Prostate gland (tissue), 2 donors: Measurements from ENCODE around the gene GPR84. TPM values are rescaled to one million over a fixed set of nuclear protein-coding genes. Genes with fewer than 3 reads are reported as not detected.

Experiments used
- DNase-seq: peaks from one replicate; pipeline ENCODE4 v3.0.0-alpha.2; 2019; ENCODE audit warnings: low spot score
- H3K27ac ChIP-seq, 2 donors: fragments of 200-600 bp; sonication (generic); 2 replicates each; pipeline ENCODE4 v1.5.1; 2017 to 2019
- H3K27me3 ChIP-seq: fragments of 200-600 bp; sonication (generic); replicated peaks from 2 replicates; pipeline ENCODE4 v1.5.1; 2019; ENCODE audit not compliant: insufficient read depth
- H3K36me3 ChIP-seq, 2 donors: fragments of 200-600 bp; sonication (generic); 1 replicate in 1 of 2; 2 replicates in 1 of 2; pipeline versions ENCODE4 v1.5.1 to v1.8.1; 2017 to 2019
- H3K4me1 ChIP-seq: fragments of 200-600 bp; sonication (generic); replicated peaks from 2 replicates; pipeline ENCODE4 v1.5.1; 2019
- H3K4me3 ChIP-seq, 2 donors: fragments of 200-600 bp; sonication (generic); 2 replicates each; pipeline ENCODE4 v1.5.1; 2017 to 2019
- H3K9me3 ChIP-seq: fragments of 200-600 bp; sonication (generic); 2 replicates; pipeline ENCODE4 v1.5.1; 2017
- POLR2A ChIP-seq: fragments of 450-650 bp; IDR thresholded peaks from one replicate; pipeline ENCODE4 v1.6.1; 2016; ENCODE audit warnings: antibody characterized with exemption, mild to moderate bottlenecking
- POLR2AphosphoS5 ChIP-seq: sonication (generic); formaldehyde crosslinking; IDR thresholded peaks from one replicate; pipeline ENCODE4 v1.6.1; 2017; ENCODE audit warnings: antibody characterized with exemption
- WGBS: methylation state at CpG from one replicate; pipeline ENCODE4 v1.1.5; 2018; 5-methylcytosine and 5-hydroxymethylcytosine counted together
- intact Hi-C: fragments of 100-400 bp; cut with DNase I; formaldehyde crosslinking; loops from one replicate; pipeline ENCODE4 v1.14.2; 2022
- total RNA-seq, 2 donors: library from RNA; depleted of rRNA; stranded (reverse); fragments of >200 nt; gene quantifications; one replicate each; pipeline ENCODE4 v1.1.0, GENCODE V29; 2016
- TF ChIP-seq, protein P1 (sequence below), 4 experiments: fragments of 200-600 bp in 2 of 4; fragments of 450-650 bp in 2 of 4; sonication (generic) in 2 of 4; IDR thresholded peaks; 1 replicate in 3 of 4; 2 replicates in 1 of 4; pipeline ENCODE4 v1.5.1; 2016 to 2019; ENCODE audit warnings: antibody characterized with exemption in 4 of 4, mild to moderate bottlenecking in 2 of 4, moderate library complexity in 2 of 4

Gene GPR84
- total RNA-seq, 2 donors from 2014 or later: 0.97 TPM; not detected in 1

DNA sequence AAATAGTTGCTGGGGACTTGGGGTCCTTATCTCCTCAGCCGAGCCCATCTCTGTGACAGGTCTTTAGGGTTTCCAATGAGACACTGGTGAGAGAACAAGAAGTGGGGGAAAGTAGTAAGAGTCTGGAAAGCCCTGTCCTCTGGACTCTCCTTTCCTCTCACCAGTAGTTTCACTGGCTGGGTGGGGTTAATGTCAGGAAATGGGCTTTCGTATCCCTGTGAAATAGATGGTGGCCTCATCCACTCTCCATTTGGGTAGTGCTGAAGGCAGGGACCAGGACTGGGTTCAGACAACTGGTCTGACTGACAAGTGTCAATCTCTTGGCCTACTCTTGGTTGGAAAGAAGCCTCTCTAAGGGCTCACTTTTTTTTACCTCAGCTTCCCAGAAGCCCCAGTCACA, 12.7 kb upstream of the GPR84 start:
- H3K4me1 ChIP-seq: peaks cover 4% of the 10 kb centered on the region
- no peak overlapping the region for H3K27ac ChIP-seq
- DNase-seq: no peak
- intact Hi-C loops: no loop called here
- 71% methylated on average over 2 of the region's 2 CpGs for WGBS
- TF ChIP-seq POLR2A (no peak), POLR2AphosphoS5 (no peak)
- TF ChIP-seq, protein P1, sequence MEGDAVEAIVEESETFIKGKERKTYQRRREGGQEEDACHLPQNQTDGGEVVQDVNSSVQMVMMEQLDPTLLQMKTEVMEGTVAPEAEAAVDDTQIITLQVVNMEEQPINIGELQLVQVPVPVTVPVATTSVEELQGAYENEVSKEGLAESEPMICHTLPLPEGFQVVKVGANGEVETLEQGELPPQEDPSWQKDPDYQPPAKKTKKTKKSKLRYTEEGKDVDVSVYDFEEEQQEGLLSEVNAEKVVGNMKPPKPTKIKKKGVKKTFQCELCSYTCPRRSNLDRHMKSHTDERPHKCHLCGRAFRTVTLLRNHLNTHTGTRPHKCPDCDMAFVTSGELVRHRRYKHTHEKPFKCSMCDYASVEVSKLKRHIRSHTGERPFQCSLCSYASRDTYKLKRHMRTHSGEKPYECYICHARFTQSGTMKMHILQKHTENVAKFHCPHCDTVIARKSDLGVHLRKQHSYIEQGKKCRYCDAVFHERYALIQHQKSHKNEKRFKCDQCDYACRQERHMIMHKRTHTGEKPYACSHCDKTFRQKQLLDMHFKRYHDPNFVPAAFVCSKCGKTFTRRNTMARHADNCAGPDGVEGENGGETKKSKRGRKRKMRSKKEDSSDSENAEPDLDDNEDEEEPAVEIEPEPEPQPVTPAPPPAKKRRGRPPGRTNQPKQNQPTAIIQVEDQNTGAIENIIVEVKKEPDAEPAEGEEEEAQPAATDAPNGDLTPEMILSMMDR (IDR thresholded peaks at IDR 0.05): no peak
- no peaks in the 10 kb centered on the region for H3K9me3 ChIP-seq
- H3K4me3 ChIP-seq: no peak overlapping the region
- H3K27me3 ChIP-seq: no peaks in the 10 kb centered on the region
- H3K36me3 ChIP-seq: no peaks in the 10 kb centered on the region

DNA sequence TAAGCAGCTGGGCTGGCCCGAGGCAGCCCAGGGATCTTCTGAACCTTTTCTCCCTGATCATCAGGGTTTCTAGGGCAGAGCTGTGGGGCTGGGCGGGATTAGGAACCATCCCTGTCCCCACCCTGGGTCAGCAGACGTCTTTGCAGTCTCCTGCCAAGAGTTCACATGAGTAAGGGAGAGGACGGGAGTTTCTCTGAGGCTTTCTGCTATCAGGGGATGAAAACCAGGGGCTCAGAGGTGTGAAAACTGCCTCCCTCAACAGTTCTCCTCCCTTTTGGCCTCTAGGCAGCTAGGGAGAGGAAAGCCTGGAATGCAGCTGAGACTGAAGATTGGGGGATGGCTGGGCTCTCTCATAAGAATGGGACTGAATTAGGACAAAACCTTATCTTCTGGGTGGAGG, 12.3 kb upstream of the GPR84 start:
- TF ChIP-seq POLR2A (no peak), POLR2AphosphoS5 (no peak)
- TF ChIP-seq, protein P1 (IDR thresholded peaks at IDR 0.05): no peak
- H3K27ac ChIP-seq: no peak overlapping the region
- no peaks in the 10 kb centered on the region for H3K27me3 ChIP-seq
- H3K9me3 ChIP-seq: no peaks in the 10 kb centered on the region
- intact Hi-C loops: no loop called here
- H3K36me3 ChIP-seq: no peaks in the 10 kb centered on the region
- H3K4me3 ChIP-seq: no peak overlapping the region
- 77% methylated on average over 4 of the region's 4 CpGs for WGBS
- peaks cover 4% of the 10 kb centered on the region for H3K4me1 ChIP-seq
- DNase-seq: no peak

DNA sequence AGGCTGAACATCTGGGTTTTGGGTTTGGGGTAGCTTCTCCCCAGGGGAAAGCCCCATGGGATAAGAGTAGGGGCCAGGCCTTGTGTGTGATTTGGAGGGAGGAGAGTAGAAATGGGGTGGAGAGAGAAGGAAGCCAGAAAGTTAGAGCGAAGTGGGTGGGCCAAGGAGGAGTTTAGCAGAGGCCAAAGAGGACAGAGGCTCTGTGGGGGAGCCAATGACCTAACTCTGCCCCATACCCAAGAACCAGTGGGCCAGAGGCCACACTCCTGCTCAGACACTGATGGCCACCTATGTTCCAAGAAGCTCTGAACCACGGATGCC, 10.9 kb upstream of the GPR84 start:
- Histone ChIP-seq H3K36me3 (no peaks in the 10 kb centered on the region), H3K9me3 (no peaks in the 10 kb centered on the region), H3K27me3 (no peaks in the 10 kb centered on the region), H3K27ac (no peak overlapping the region), H3K4me3 (no peak overlapping the region), H3K4me1 (peaks cover 4% of the 10 kb centered on the region)
- intact Hi-C loops: no loop called here
- no peak for DNase-seq
- TF ChIP-seq POLR2AphosphoS5 (no peak), POLR2A (no peak)
- TF ChIP-seq, protein P1 (IDR thresholded peaks at IDR 0.05): no peak
- 88% methylated on average over 2 of the region's 2 CpGs for WGBS

DNA sequence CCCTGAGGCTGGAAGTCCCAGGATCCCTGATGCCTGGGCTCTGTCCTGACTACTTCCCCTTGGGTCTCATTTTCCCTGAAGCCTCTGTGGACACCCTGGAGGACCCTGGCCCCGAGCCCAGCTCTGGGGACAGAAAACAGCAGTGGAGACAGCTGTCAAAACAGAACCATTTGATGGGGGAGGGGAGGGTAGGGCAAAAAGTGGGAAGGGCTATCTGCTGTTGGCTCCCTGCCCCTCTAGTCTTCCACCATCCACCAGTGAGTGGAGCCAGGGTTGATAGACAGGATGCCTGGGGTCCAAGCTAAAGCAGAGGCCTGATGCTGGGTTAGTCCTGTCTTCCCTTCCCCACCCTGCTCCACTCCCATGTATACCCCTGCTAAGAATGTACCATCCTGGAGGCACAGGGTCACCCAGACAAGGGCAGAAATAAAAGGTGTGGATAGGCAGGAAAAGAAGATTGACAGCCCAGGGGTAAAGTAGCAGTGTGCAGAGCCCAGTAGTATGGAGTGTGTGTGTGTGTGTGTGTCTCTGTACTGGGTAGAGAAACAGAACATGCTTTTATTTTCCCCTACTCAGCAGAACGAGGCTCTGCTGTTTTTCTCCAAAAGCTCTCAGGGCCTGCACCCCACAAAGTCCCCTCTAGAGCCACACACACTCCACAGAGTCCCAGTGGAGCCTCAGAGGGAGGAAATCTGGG, 10.4 kb upstream of the GPR84 start:
- no peaks in the 10 kb centered on the region for H3K9me3 ChIP-seq
- H3K27me3 ChIP-seq: no peaks in the 10 kb centered on the region
- H3K36me3 ChIP-seq: no peaks in the 10 kb centered on the region
- 41% methylated on average over 2 of the region's 2 CpGs for WGBS
- H3K4me3 ChIP-seq: no peak overlapping the region
- no peak overlapping the region for H3K27ac ChIP-seq
- no peak for TF ChIP-seq POLR2AphosphoS5
- no peak for TF ChIP-seq POLR2A
- TF ChIP-seq, protein P1 (IDR thresholded peaks at IDR 0.05): no peak
- DNase-seq: no peak
- H3K4me1 ChIP-seq: peaks cover 4% of the 10 kb centered on the region
- intact Hi-C loops: no loop called here
